Keratinocyte (primary cell): ENCODE data around the gene TAS2R43. TPM values are rescaled to one million over a fixed set of nuclear protein-coding genes. Genes with fewer than 3 reads are reported as not detected.

ENCODE experiments used
- DNase-seq: peaks from one replicate; pipeline ENCODE4 v3.0.0-alpha.2; 2011; ENCODE audit warnings: low read depth, missing footprints, low spot score
- FAIRE-seq: peaks from 2 replicates; lab custom pipeline; 2011; peaks lifted over from hg19 to GRCh38; lab: Jason Lieb, UNC
- H2AFZ ChIP-seq: 2 replicates; pipeline ENCODE4 v1.6.0; 2012; ENCODE audit warnings: low read length, control low read depth, inconsistent platforms; ENCODE audit not compliant: control insufficient read depth
- H3K27ac ChIP-seq: 2 replicates; pipeline ENCODE4 v1.5.1; 2011; ENCODE audit warnings: low read length; ENCODE audit not compliant: control insufficient read depth, insufficient read depth
- H3K27me3 ChIP-seq: 3 replicates; pipeline ENCODE4 v1.6.0; 2011; ENCODE audit warnings: low read length; ENCODE audit not compliant: control insufficient read depth, insufficient read depth; ENCODE audit errors: extremely low read depth
- H3K36me3 ChIP-seq, 2 experiments: 2 replicates in 1 of 2; 3 replicates in 1 of 2; pipeline ENCODE4 v1.5.1; 2011; ENCODE audit warnings: low read length in 2 of 2, mild to moderate bottlenecking in 1 of 2; ENCODE audit not compliant: control insufficient read depth in 2 of 2, insufficient read depth in 2 of 2; ENCODE audit errors: extremely low read depth in 1 of 2
- H3K4me1 ChIP-seq: 3 replicates; pipeline ENCODE4 v1.5.1; 2011; ENCODE audit warnings: low read length; ENCODE audit not compliant: control insufficient read depth, insufficient read depth; ENCODE audit errors: extremely low read depth
- H3K4me2 ChIP-seq: 3 replicates; pipeline ENCODE4 v1.6.0; 2011; ENCODE audit warnings: low read depth, low read length; ENCODE audit not compliant: control insufficient read depth, insufficient read depth; ENCODE audit errors: extremely low read depth
- H3K4me3 ChIP-seq, 3 experiments: fragments of 200-600 bp in 1 of 3; sonication (generic) in 1 of 3; 2 replicates in 2 of 3; 3 replicates in 1 of 3; pipeline ENCODE4 v1.5.1; 2011 to 2016; ENCODE audit warnings: low read length in 3 of 3, mild to moderate bottlenecking in 3 of 3, control low read depth in 2 of 3, inconsistent platforms in 1 of 3, low read depth in 1 of 3, mixed read lengths in 1 of 3, mixed run types in 1 of 3, moderate library complexity in 1 of 3; ENCODE audit not compliant: control insufficient read depth in 2 of 3, insufficient read depth in 2 of 3; ENCODE audit errors: extremely low read depth in 1 of 3
- H3K79me2 ChIP-seq: 2 replicates; pipeline ENCODE4 v1.6.0; 2012; ENCODE audit warnings: low read length; ENCODE audit not compliant: control insufficient read depth, insufficient read depth
- H3K9ac ChIP-seq: 3 replicates; pipeline ENCODE4 v1.6.0; 2011; ENCODE audit warnings: low read length; ENCODE audit not compliant: control insufficient read depth, insufficient read depth; ENCODE audit errors: extremely low read depth
- H3K9me1 ChIP-seq: 3 replicates; pipeline ENCODE4 v1.6.0; 2011; ENCODE audit warnings: low read length; ENCODE audit not compliant: control insufficient read depth, insufficient read depth; ENCODE audit errors: extremely low read depth
- H3K9me3 ChIP-seq: 2 replicates; pipeline ENCODE4 v1.5.1; 2012; ENCODE audit warnings: low read depth, low read length; ENCODE audit not compliant: control insufficient read depth
- H4K20me1 ChIP-seq: 3 replicates; pipeline ENCODE4 v1.6.0; 2011; ENCODE audit warnings: low read length; ENCODE audit not compliant: control insufficient read depth, insufficient read depth; ENCODE audit errors: extremely low read depth
- CTCF ChIP-seq, 3 experiments: IDR thresholded peaks in 1 of 3; conservative IDR thresholded peaks in 1 of 3; optimal IDR thresholded peaks in 1 of 3; 2 replicates in 2 of 3; 3 replicates in 1 of 3; pipeline versions ENCODE3 to v1.5.1; 2011; ENCODE audit warnings: low read length in 3 of 3, mild to moderate bottlenecking in 3 of 3, moderate library complexity in 2 of 3, control low read depth in 1 of 3, inconsistent platforms in 1 of 3; ENCODE audit not compliant: insufficient read depth in 2 of 3; ENCODE audit errors: extremely low read depth in 1 of 3
- EZH2 ChIP-seq: IDR thresholded peaks from one replicate; pipeline ENCODE4 v1.6.1; 2012; ENCODE audit warnings: inconsistent platforms, mild to moderate bottlenecking, low read length, moderate library complexity
- dilution Hi-C: fragments of 300-500 bp; cut with MboI; formaldehyde crosslinking; loops from one replicate; pipeline ENCODE4 v1.7.0; 2020; ENCODE audit warnings: low sequenced_read_pairs; ENCODE audit not compliant: extremely low pct_ligation_motif_present
- polyA plus RNA-seq, 5 experiments: library from polyadenylated mRNA; depleted of rRNA in 3 of 5; stranded (reverse) in 3 of 5; stranded (forward) in 1 of 5; unstranded in 1 of 5; fragments of >200 nt; gene quantifications; 1 replicate in 1 of 5; 2 replicates in 3 of 5; 3 replicates in 1 of 5; pipeline versions ENCODE4 v1.2.1 to v1.2.3, GENCODE V29; 2011 to 2012; ENCODE audit warnings: missing spikeins in 2 of 5, low read depth in 1 of 5, low replicate concordance in 1 of 5

Gene TAS2R43
- polyA plus RNA-seq, 1 donor (not counting 4 experiments of a cell fraction or from before 2014, with no cell fraction given): 0.34 TPM

- Histone ChIP-seq H3K36me3 (no peaks in the 10 kb centered on the region), H2AFZ (no peak overlapping the region), H3K79me2 (no peaks in the 10 kb centered on the region), H3K27ac (no peak overlapping the region), H3K9me1 (no peaks in the 10 kb centered on the region), H3K27me3 (no peaks in the 10 kb centered on the region), H3K9ac (no peak overlapping the region), H3K9me3 (no peaks in the 10 kb centered on the region), H4K20me1 (no peaks in the 10 kb centered on the region), H3K4me1 (no peaks in the 10 kb centered on the region), H3K4me3 (no peak overlapping the region), H3K4me2 (no peak overlapping the region)
- no peak for TF ChIP-seq CTCF (optimal IDR thresholded peaks at IDR 0.05 in 1 of 3, IDR thresholded peaks at IDR 0.05 in 1 of 3, conservative IDR thresholded peaks at IDR 0.05 in 1 of 3; ENCODE audit: extremely low read depth in 1 of 3, insufficient read depth in 2 of 3, low read length in 3 of 3)
- TF ChIP-seq EZH2: no peak
- dilution Hi-C loops: no loop called here
- FAIRE-seq (no peak), DNase-seq (no peak)
Observed at GRCh38 chr12:11070999-11071398, 21.1 kb downstream of the TAS2R43 start.

- H3K4me1 ChIP-seq: no peaks in the 10 kb centered on the region
- H3K27ac ChIP-seq: no peak overlapping the region
- no peak for TF ChIP-seq EZH2
- TF ChIP-seq CTCF (optimal IDR thresholded peaks at IDR 0.05 in 1 of 3, IDR thresholded peaks at IDR 0.05 in 1 of 3, conservative IDR thresholded peaks at IDR 0.05 in 1 of 3; ENCODE audit: extremely low read depth in 1 of 3, insufficient read depth in 2 of 3, low read length in 3 of 3): no peak
- no peaks in the 10 kb centered on the region for H3K9me3 ChIP-seq
- no peaks in the 10 kb centered on the region for H3K79me2 ChIP-seq
- no peaks in the 10 kb centered on the region for H3K9me1 ChIP-seq
- H3K36me3 ChIP-seq: no peaks in the 10 kb centered on the region
- DNase-seq (no peak), FAIRE-seq (no peak)
- H3K4me3 ChIP-seq: no peak overlapping the region
- H3K9ac ChIP-seq: no peak overlapping the region
- H3K4me2 ChIP-seq: no peak overlapping the region
- H4K20me1 ChIP-seq: no peaks in the 10 kb centered on the region
- H3K27me3 ChIP-seq: no peaks in the 10 kb centered on the region
- dilution Hi-C loops: no loop called here
- H2AFZ ChIP-seq: no peak overlapping the region
Observed at GRCh38 chr12:11069854-11070365, 22.2 kb downstream of the TAS2R43 start.
